T-helper 17 cell (primary cell): ENCODE data around the gene CCDC60. TPM values are rescaled to one million over a fixed set of nuclear protein-coding genes. Genes with fewer than 3 reads are reported as not detected.

ENCODE experiments used
- ATAC-seq: fragments of 150-1000 bp; cut with Tn5 transposase; 2 replicates; pipeline ENCODE4 v1.10.0; 2021; ENCODE audit warnings: mild to moderate bottlenecking, moderate library complexity
- DNase-seq, 3 donors: peaks; one replicate each; pipeline versions ENCODE4 v3.0.0 to v3.0.0-alpha.2; 2020 to 2021
- H3K9me3 ChIP-seq: one replicate; pipeline ENCODE4 v1.7.0; 2013; ENCODE audit warnings: low read length, mild to moderate bottlenecking; ENCODE audit not compliant: control insufficient read depth, poor library complexity, severe bottlenecking
- H3K27ac Mint-ChIP-seq: one replicate; pipeline ENCODE4 v1.8.0; 2022; ENCODE audit warnings: mild to moderate bottlenecking, moderate library complexity, mixed read lengths
- H3K27me3 Mint-ChIP-seq: one replicate; pipeline ENCODE4 v1.8.0; 2022; ENCODE audit warnings: mixed read lengths
- H3K36me3 Mint-ChIP-seq: one replicate; pipeline ENCODE4 v1.8.0; 2022; ENCODE audit warnings: low read depth, mixed read lengths
- H3K4me1 Mint-ChIP-seq: one replicate; pipeline ENCODE4 v1.8.0; 2022; ENCODE audit warnings: mild to moderate bottlenecking, mixed read lengths
- H3K4me3 Mint-ChIP-seq: one replicate; pipeline ENCODE4 v1.8.0; 2022; ENCODE audit warnings: mild to moderate bottlenecking, moderate library complexity, mixed read lengths
- total RNA-seq, 4 donors: library from RNA in 2 of 4; stranded (reverse) in 2 of 4; gene quantifications; one replicate each; pipeline ENCODE4 v1.2.3 and lab custom pipeline; 2022 to 2026

The CCDC60 gene
- total RNA-seq, 2 donors from 2014 or later = not detected

- no peak for ATAC-seq
- no peak for DNase-seq
- H3K27ac Mint-ChIP-seq = no peak overlapping the region
- H3K27me3 Mint-ChIP-seq = peaks cover 66% of the 10 kb centered on the region
- no peaks in the 10 kb centered on the region for H3K9me3 ChIP-seq
- peaks cover 4% of the 10 kb centered on the region for H3K4me1 Mint-ChIP-seq
- no peak overlapping the region for H3K4me3 Mint-ChIP-seq
- no peaks in the 10 kb centered on the region for H3K36me3 Mint-ChIP-seq
These were observed 75.9 kb downstream of the CCDC60 start for GRCh38 chr12:119410396-119410795.

GRCh38 chr12:119412306-119412705 lies 77.8 kb downstream of the CCDC60 start:
- no peak for ATAC-seq
- Mint-ChIP-seq H3K27ac (no peak overlapping the region), H3K27me3 (peaks cover 66% of the 10 kb centered on the region), H3K36me3 (no peaks in the 10 kb centered on the region), H3K4me3 (no peak overlapping the region), H3K4me1 (peaks cover 4% of the 10 kb centered on the region)
- H3K9me3 ChIP-seq = no peaks in the 10 kb centered on the region
- no peak for DNase-seq

GRCh38 chr12:119412811-119413794 lies 78.6 kb downstream of the CCDC60 start:
- Mint-ChIP-seq H3K4me3 (no peak overlapping the region), H3K27ac (no peak overlapping the region), H3K4me1 (peaks cover 4% of the 10 kb centered on the region), H3K27me3 (peaks cover 72% of the 10 kb centered on the region), H3K36me3 (no peaks in the 10 kb centered on the region)
- ATAC-seq (no peak), DNase-seq (no peak)
- no peaks in the 10 kb centered on the region for H3K9me3 ChIP-seq

GRCh38 chr12:119415714-119416113 lies 81.2 kb downstream of the CCDC60 start:
- H3K36me3 Mint-ChIP-seq = no peaks in the 10 kb centered on the region
- no peak overlapping the region for H3K4me3 Mint-ChIP-seq
- ATAC-seq = no peak
- no peak overlapping the region for H3K27ac Mint-ChIP-seq
- peaks cover 4% of the 10 kb centered on the region for H3K4me1 Mint-ChIP-seq
- H3K9me3 ChIP-seq = no peaks in the 10 kb centered on the region
- H3K27me3 Mint-ChIP-seq = peaks cover 81% of the 10 kb centered on the region
- no peak for DNase-seq

GRCh38 chr12:119417440-119417839 lies 82.9 kb downstream of the CCDC60 start:
- DNase-seq (no peak), ATAC-seq (no peak)
- Mint-ChIP-seq H3K4me1 (peaks cover 4% of the 10 kb centered on the region), H3K27me3 (peaks cover 70% of the 10 kb centered on the region), H3K36me3 (no peaks in the 10 kb centered on the region), H3K4me3 (no peak overlapping the region), H3K27ac (no peak overlapping the region)
- no peaks in the 10 kb centered on the region for H3K9me3 ChIP-seq

- no peak for DNase-seq
- no peaks in the 10 kb centered on the region for H3K4me1 Mint-ChIP-seq
- H3K27ac Mint-ChIP-seq = no peak overlapping the region
- H3K4me3 Mint-ChIP-seq = no peak overlapping the region
- peaks cover 54% of the 10 kb centered on the region for H3K27me3 Mint-ChIP-seq
- no peaks in the 10 kb centered on the region for H3K36me3 Mint-ChIP-seq
- ATAC-seq = no peak
- no peaks in the 10 kb centered on the region for H3K9me3 ChIP-seq
These were observed 84.9 kb downstream of the CCDC60 start for GRCh38 chr12:119419381-119419780.

- Mint-ChIP-seq H3K27ac (no peak overlapping the region), H3K27me3 (peaks cover 28% of the 10 kb centered on the region), H3K4me3 (no peak overlapping the region), H3K4me1 (no peaks in the 10 kb centered on the region), H3K36me3 (no peaks in the 10 kb centered on the region)
- no peak for ATAC-seq
- DNase-seq = no peak
- H3K9me3 ChIP-seq = no peaks in the 10 kb centered on the region
These were observed 88.8 kb downstream of the CCDC60 start for GRCh38 chr12:119423285-119423684.

- ATAC-seq (no peak), DNase-seq (no peak)
- Mint-ChIP-seq H3K27me3 (peaks cover 7% of the 10 kb centered on the region), H3K27ac (no peak overlapping the region), H3K4me3 (no peak overlapping the region), H3K4me1 (no peaks in the 10 kb centered on the region), H3K36me3 (no peaks in the 10 kb centered on the region)
- H3K9me3 ChIP-seq = no peaks in the 10 kb centered on the region
These were observed 91.1 kb downstream of the CCDC60 start for GRCh38 chr12:119425623-119426022.

- Mint-ChIP-seq H3K36me3 (no peaks in the 10 kb centered on the region), H3K4me3 (no peak overlapping the region), H3K4me1 (no peaks in the 10 kb centered on the region), H3K27me3 (peaks cover 4% of the 10 kb centered on the region), H3K27ac (no peak overlapping the region)
- ATAC-seq = no peak
- DNase-seq = no peak
- H3K9me3 ChIP-seq = no peaks in the 10 kb centered on the region
These were observed 96.6 kb downstream of the CCDC60 start for GRCh38 chr12:119431151-119431550.

GRCh38 chr12:119432949-119433348 lies 98.4 kb downstream of the CCDC60 start:
- Mint-ChIP-seq H3K4me1 (no peaks in the 10 kb centered on the region), H3K4me3 (no peak overlapping the region), H3K27me3 (peaks cover 6% of the 10 kb centered on the region), H3K36me3 (no peaks in the 10 kb centered on the region), H3K27ac (no peak overlapping the region)
- no peaks in the 10 kb centered on the region for H3K9me3 ChIP-seq
- ATAC-seq = no peak
- DNase-seq = no peak

- Mint-ChIP-seq H3K36me3 (no peaks in the 10 kb centered on the region), H3K4me1 (peaks cover 5% of the 10 kb centered on the region), H3K4me3 (no peak overlapping the region), H3K27me3 (peaks cover 47% of the 10 kb centered on the region), H3K27ac (no peak overlapping the region)
- DNase-seq (no peak), ATAC-seq (no peak)
- H3K9me3 ChIP-seq = no peaks in the 10 kb centered on the region
These were observed 106.4 kb downstream of the CCDC60 start for GRCh38 chr12:119440803-119441360.

GRCh38 chr12:119444462-119445044 lies 110.0 kb downstream of the CCDC60 start:
- no peaks in the 10 kb centered on the region for H3K36me3 Mint-ChIP-seq
- no peak overlapping the region for H3K27ac Mint-ChIP-seq
- no peak for ATAC-seq
- no peak overlapping the region for H3K4me3 Mint-ChIP-seq
- H3K9me3 ChIP-seq = no peaks in the 10 kb centered on the region
- H3K4me1 Mint-ChIP-seq = peaks cover 5% of the 10 kb centered on the region
- H3K27me3 Mint-ChIP-seq = peaks cover 52% of the 10 kb centered on the region
- peak in 1 of 3 donors; percentile 10 for DNase-seq

- Mint-ChIP-seq H3K27me3 (peaks cover 49% of the 10 kb centered on the region), H3K4me3 (no peak overlapping the region), H3K4me1 (peaks cover 4% of the 10 kb centered on the region), H3K27ac (no peak overlapping the region), H3K36me3 (no peaks in the 10 kb centered on the region)
- DNase-seq (no peak), ATAC-seq (no peak)
- no peaks in the 10 kb centered on the region for H3K9me3 ChIP-seq
These were observed 111.9 kb downstream of the CCDC60 start for GRCh38 chr12:119446459-119446858.
